MM.1S (cell line): Measurements from ENCODE around the gene NR4A2.

Experiments
- DNase-seq: peaks from one replicate; pipeline ENCODE4 v3.0.0-alpha.2; 2015
- H2AFZ ChIP-seq: fragments of 300-600 bp; sonication (generic); 2 replicates; pipeline ENCODE4 v1.6.0; 2016; ENCODE audit warnings: antibody characterized with exemption, low read length
- H3F3A ChIP-seq: fragments of 300-600 bp; sonication (generic); 2 replicates; pipeline ENCODE4 v1.6.1; 2016; ENCODE audit warnings: mild to moderate bottlenecking, antibody characterized with exemption, low read length, moderate library complexity, mixed read lengths; ENCODE audit not compliant: insufficient read depth
- H3K27ac ChIP-seq: fragments of 300-600 bp; sonication (generic); 2 replicates; pipeline ENCODE4 v1.5.1; 2016; ENCODE audit warnings: mild to moderate bottlenecking, low read length
- H3K27me3 ChIP-seq: fragments of 300-600 bp; sonication (generic); replicated peaks from 2 replicates; pipeline ENCODE4 v1.6.0; 2016; ENCODE audit warnings: low read length; ENCODE audit not compliant: insufficient read depth
- H3K36me3 ChIP-seq: fragments of 300-600 bp; sonication (generic); replicated peaks from 2 replicates; pipeline ENCODE4 v1.6.1; 2016; ENCODE audit warnings: mild to moderate bottlenecking, low read length, mixed read lengths; ENCODE audit not compliant: insufficient read depth
- H3K4me1 ChIP-seq: fragments of 300-600 bp; sonication (generic); 2 replicates; pipeline ENCODE4 v1.6.1; 2016; ENCODE audit warnings: low read length, mixed read lengths
- H3K4me2 ChIP-seq: fragments of 300-600 bp; sonication (generic); 2 replicates; pipeline ENCODE4 v1.6.0; 2016; ENCODE audit warnings: low read depth, low read length
- H3K4me3 ChIP-seq: fragments of 300-600 bp; sonication (generic); 2 replicates; pipeline ENCODE4 v1.5.1; 2016; ENCODE audit warnings: low read length, mixed read lengths
- H3K79me2 ChIP-seq: fragments of 300-600 bp; sonication (generic); 2 replicates; pipeline ENCODE4 v1.6.1; 2016; ENCODE audit warnings: mixed run types, low read length, mixed read lengths
- H3K9ac ChIP-seq: fragments of 300-600 bp; sonication (generic); 2 replicates; pipeline ENCODE4 v1.6.1; 2016; ENCODE audit warnings: low read length, mixed read lengths
- H3K9me2 ChIP-seq: fragments of 300-600 bp; sonication (generic); replicated peaks from 2 replicates; pipeline ENCODE4 v1.6.1; 2016; ENCODE audit warnings: mild to moderate bottlenecking, low read length, mixed read lengths; ENCODE audit not compliant: insufficient read depth
- H3K9me3 ChIP-seq: fragments of 300-600 bp; sonication (generic); replicated peaks from 2 replicates; pipeline ENCODE4 v1.6.1; 2016; ENCODE audit warnings: mild to moderate bottlenecking, low read length, mixed read lengths; ENCODE audit not compliant: insufficient read depth
- H4K20me1 ChIP-seq: fragments of 300-600 bp; sonication (generic); 2 replicates; pipeline ENCODE4 v1.6.1; 2016; ENCODE audit warnings: mild to moderate bottlenecking, low read length, moderate library complexity, mixed read lengths; ENCODE audit not compliant: insufficient read depth
- EZH2 ChIP-seq: fragments of 300-600 bp; sonication (generic); optimal IDR thresholded peaks from 2 replicates; pipeline ENCODE3; 2017; ENCODE audit warnings: low read depth, mild to moderate bottlenecking, antibody characterized with exemption, low read length, mixed read lengths
- EZH2phosphoT487 ChIP-seq: fragments of 300-600 bp; sonication (generic); IDR thresholded peaks from 2 replicates; pipeline ENCODE4 v1.6.1; 2018; ENCODE audit warnings: antibody characterized with exemption, low read length
- TF ChIP-seq, protein P1 (sequence below): fragments of 300-600 bp; sonication (generic); IDR thresholded peaks from 2 replicates; pipeline ENCODE4 v1.5.1; 2016; ENCODE audit warnings: antibody characterized with exemption, low read length, mixed read lengths

The NR4A2 gene

DNA sequence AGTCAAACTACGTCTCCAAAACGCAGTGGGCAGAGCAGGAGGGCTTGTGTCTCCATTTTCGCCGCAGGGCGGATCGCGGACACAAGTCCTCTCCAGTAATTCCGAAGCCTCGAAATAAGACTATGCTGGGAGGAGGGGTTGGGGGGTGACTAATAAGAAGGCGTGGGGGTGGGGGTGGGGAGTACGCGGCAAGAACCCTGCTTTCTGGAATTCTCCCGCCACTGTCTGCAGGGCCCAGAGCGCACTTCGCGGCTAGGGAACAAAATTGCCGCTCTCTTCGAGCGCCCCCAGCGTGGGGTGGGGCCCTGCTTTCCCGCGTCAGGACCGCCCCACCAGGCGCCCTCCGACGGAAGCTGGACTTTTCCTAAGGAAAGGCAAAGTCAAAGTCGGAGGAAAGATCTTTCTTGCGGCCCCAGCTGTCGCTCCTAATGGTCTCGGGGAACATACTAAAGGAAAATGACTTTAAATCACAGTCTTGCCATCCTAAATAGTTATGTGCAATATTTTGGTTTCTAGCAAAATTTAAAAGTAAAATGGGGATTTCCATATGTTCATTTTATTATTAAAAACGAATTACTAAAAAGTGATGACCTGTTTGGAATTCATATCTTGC is 11.9 kb downstream of the NR4A2 start:
- Histone ChIP-seq H3F3A (no peaks in the 10 kb centered on the region), H3K27ac (no peak overlapping the region), H3K4me3 (no peak overlapping the region), H4K20me1 (no peaks in the 10 kb centered on the region), H3K79me2 (no peaks in the 10 kb centered on the region), H3K36me3 (no peaks in the 10 kb centered on the region), H3K4me1 (no peaks in the 10 kb centered on the region), H3K9me2 (no peaks in the 10 kb centered on the region), H3K9ac (no peak overlapping the region), H3K27me3 (no peaks in the 10 kb centered on the region), H3K9me3 (no peaks in the 10 kb centered on the region), H3K4me2 (no peak overlapping the region), H2AFZ (no peak overlapping the region)
- DNase-seq = no peak
- TF ChIP-seq, protein P1, sequence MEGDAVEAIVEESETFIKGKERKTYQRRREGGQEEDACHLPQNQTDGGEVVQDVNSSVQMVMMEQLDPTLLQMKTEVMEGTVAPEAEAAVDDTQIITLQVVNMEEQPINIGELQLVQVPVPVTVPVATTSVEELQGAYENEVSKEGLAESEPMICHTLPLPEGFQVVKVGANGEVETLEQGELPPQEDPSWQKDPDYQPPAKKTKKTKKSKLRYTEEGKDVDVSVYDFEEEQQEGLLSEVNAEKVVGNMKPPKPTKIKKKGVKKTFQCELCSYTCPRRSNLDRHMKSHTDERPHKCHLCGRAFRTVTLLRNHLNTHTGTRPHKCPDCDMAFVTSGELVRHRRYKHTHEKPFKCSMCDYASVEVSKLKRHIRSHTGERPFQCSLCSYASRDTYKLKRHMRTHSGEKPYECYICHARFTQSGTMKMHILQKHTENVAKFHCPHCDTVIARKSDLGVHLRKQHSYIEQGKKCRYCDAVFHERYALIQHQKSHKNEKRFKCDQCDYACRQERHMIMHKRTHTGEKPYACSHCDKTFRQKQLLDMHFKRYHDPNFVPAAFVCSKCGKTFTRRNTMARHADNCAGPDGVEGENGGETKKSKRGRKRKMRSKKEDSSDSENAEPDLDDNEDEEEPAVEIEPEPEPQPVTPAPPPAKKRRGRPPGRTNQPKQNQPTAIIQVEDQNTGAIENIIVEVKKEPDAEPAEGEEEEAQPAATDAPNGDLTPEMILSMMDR = no peak
- TF ChIP-seq EZH2 (no peak), EZH2phosphoT487 (no peak)

DNA sequence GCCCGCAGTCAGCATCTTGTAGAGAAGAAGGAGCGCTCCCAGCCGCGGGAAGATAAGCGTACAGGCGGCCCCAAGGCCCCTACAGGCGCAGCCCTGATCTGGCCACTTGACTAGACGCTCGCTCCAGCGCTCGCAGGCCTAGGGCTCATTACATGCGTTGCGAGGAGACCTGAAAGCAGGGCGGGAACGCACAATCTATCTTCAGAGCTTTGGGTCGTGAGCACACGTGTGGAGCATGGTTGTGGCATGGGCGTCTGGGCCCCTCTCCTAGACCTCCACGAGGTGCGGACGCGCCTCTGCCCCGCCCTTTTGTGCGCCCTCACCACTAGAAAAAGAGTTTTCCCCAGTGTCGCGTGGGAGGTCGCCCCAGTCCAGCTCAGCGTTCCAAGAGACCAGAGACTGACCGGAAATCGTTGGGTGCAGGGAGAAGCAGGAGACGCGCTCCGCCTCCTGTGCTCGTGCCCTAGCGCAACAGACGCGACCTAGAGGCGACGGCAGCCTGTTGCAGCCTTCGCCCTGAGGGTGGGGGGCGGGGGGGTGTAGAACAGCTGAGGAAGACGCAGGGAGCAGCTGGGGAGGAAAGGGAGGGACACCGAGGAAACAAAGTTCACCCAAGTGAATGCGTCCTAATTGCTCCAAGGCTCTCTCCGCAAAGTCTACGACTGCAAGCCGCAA is 12.6 kb downstream of the NR4A2 start:
- no peaks in the 10 kb centered on the region for H4K20me1 ChIP-seq
- TF ChIP-seq EZH2phosphoT487 = no peak
- TF ChIP-seq, protein P1 = no peak
- no peak for TF ChIP-seq EZH2
- H3K9me3 ChIP-seq = no peaks in the 10 kb centered on the region
- no peak for DNase-seq
- H3K36me3 ChIP-seq = no peaks in the 10 kb centered on the region
- H3K9ac ChIP-seq = no peak overlapping the region
- no peak overlapping the region for H3K4me3 ChIP-seq
- no peak overlapping the region for H3K4me2 ChIP-seq
- no peak overlapping the region for H2AFZ ChIP-seq
- H3K9me2 ChIP-seq = no peaks in the 10 kb centered on the region
- no peaks in the 10 kb centered on the region for H3K4me1 ChIP-seq
- no peaks in the 10 kb centered on the region for H3F3A ChIP-seq
- no peaks in the 10 kb centered on the region for H3K27me3 ChIP-seq
- H3K27ac ChIP-seq = no peak overlapping the region
- H3K79me2 ChIP-seq = no peaks in the 10 kb centered on the region

DNA sequence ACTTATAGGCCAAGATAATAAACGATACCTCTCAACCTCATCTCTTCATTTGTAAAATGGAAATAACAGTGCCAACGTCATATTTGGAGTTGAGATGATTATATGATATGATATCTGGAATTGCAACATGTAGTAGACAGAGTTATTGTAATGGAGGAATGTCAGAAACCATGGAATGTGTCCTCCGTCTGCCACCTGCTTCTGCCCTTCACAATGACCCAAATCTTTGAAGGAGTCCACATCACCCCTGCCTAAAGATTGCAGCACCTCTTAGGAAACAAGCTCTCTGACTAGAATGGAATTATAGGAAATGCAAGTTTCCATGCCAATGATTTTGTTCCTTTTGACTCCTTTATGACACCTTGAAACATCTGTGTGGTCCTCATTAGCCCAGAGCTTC is 14.9 kb downstream of the NR4A2 start:
- Histone ChIP-seq H3K27ac (no peak overlapping the region), H3K9me2 (no peaks in the 10 kb centered on the region), H3K79me2 (no peaks in the 10 kb centered on the region), H3F3A (no peaks in the 10 kb centered on the region), H3K4me3 (no peak overlapping the region), H3K9me3 (no peaks in the 10 kb centered on the region), H4K20me1 (no peaks in the 10 kb centered on the region), H2AFZ (no peak overlapping the region), H3K4me2 (no peak overlapping the region), H3K36me3 (no peaks in the 10 kb centered on the region), H3K27me3 (no peaks in the 10 kb centered on the region), H3K4me1 (no peaks in the 10 kb centered on the region), H3K9ac (no peak overlapping the region)
- TF ChIP-seq, protein P1 = no peak
- no peak for TF ChIP-seq EZH2phosphoT487
- TF ChIP-seq EZH2 = no peak
- no peak for DNase-seq
